ENCODE measurements around the gene SMCO1.

Gene SMCO1

DNA sequence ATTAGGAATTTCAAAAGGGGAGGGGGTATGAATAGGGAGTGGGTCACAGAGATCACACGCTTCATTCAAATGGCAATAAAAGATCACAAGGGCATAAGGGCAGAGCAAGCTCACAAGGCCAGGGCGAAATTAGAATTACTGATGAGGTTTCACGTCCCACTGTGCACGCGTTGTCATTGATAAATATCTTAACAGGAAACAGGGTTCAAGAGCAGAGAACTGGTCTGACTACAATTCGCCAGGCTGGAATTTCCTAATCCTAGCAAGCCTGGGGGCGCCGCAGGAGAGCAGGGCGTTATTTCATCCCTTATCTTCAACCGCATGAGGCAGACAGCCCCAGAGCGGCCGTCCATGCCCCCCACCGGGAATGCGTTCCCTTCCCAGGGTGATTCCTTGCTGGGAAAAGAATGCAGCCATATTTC lies 18.1 kb upstream of the SMCO1 start:
- WGBS: 53% methylated on average over 14 of the region's 14 CpGs
- no peak for DNase-seq
- Histone ChIP-seq H4K91ac (ENCODE audit: low read length) (no peak overlapping the region), H2AK5ac (ENCODE audit: low read length, severe bottlenecking) (no peak overlapping the region), H3K18ac (ENCODE audit: low read depth in 1 of 2, low read length in 2 of 2) (no peak overlapping the region), H2BK5ac (ENCODE audit: low read depth, low read length, poor library complexity, severe bottlenecking) (no peak overlapping the region), H2BK15ac (ENCODE audit: low read depth, poor library complexity, severe bottlenecking) (no peak overlapping the region), H3K23ac (ENCODE audit: low read length in 2 of 2) (no peak overlapping the region), H2BK12ac (ENCODE audit: low read length in 2 of 2) (no peak overlapping the region), H4K8ac (ENCODE audit: low read length) (no peak overlapping the region), H3K4me1 (ENCODE audit: control insufficient read depth, insufficient read depth, low read depth, low read length) (peaks cover 3% of the 10 kb centered on the region), H3K4ac (ENCODE audit: low read depth in 1 of 2, low read length in 2 of 2) (no peak overlapping the region), H3K36me3 (ENCODE audit: control insufficient read depth in 1 of 2, insufficient read depth in 2 of 2, low read depth in 1 of 2, low read length in 2 of 2) (no peaks in the 10 kb centered on the region), H3K14ac (ENCODE audit: low read length in 2 of 2) (no peak overlapping the region), H3K27me3 (ENCODE audit: control insufficient read depth in 1 of 2, insufficient read depth in 1 of 2, low read length in 2 of 2) (peaks cover 0 to 3% of the 10 kb centered on the region in 2 experiments), H3K27ac (ENCODE audit: low read length, poor library complexity, severe bottlenecking) (no peak overlapping the region), H3K79me1 (replicated peaks; ENCODE audit: low read length, poor library complexity, severe bottlenecking) (no peaks in the 10 kb centered on the region), H2BK120ac (ENCODE audit: low read depth, low read length) (no peak overlapping the region), H3K4me2 (ENCODE audit: low read length, poor library complexity, severe bottlenecking) (peak overlapping the region; percentile 29), H3K9ac (ENCODE audit: low read length) (no peak overlapping the region), H3K4me3 (ENCODE audit: insufficient read depth in 1 of 2, low read depth in 1 of 2, low read length in 2 of 2) (no peak overlapping the region), H2AFZ (ENCODE audit: low read depth, low read length) (no peak overlapping the region), H3K9me3 (ENCODE audit: control insufficient read depth, low read length) (no peaks in the 10 kb centered on the region)

DNA sequence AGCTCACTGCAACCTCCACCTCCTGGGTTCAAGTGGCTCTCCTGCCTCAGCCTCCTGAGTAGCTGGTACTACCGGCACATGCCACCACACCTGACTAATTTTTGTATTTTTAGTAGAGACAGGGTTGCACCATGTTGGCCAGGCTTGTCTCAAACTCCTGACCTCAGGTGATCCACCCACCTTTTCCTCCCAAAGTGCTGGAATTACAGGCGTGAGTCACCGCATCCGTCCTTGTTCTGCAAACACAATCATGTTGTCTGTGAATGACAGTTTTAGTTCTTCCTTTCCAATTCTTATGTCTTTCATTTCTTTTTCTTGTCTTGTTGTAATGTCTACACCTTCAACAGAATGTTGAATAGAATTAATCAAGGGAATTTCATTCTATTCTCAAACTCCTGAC lies 16.3 kb upstream of the SMCO1 start:
- Histone ChIP-seq H3K4me3 (ENCODE audit: insufficient read depth in 1 of 2, low read depth in 1 of 2, low read length in 2 of 2) (no peak overlapping the region), H4K91ac (ENCODE audit: low read length) (no peak overlapping the region), H3K4me2 (ENCODE audit: low read length, poor library complexity, severe bottlenecking) (no peak overlapping the region), H3K4me1 (ENCODE audit: control insufficient read depth, insufficient read depth, low read depth, low read length) (peaks cover 3% of the 10 kb centered on the region), H3K79me1 (replicated peaks; ENCODE audit: low read length, poor library complexity, severe bottlenecking) (no peaks in the 10 kb centered on the region), H3K9ac (ENCODE audit: low read length) (no peak overlapping the region), H2AFZ (ENCODE audit: low read depth, low read length) (no peak overlapping the region), H3K27ac (ENCODE audit: low read length, poor library complexity, severe bottlenecking) (no peak overlapping the region), H3K18ac (ENCODE audit: low read depth in 1 of 2, low read length in 2 of 2) (no peak overlapping the region), H2BK5ac (ENCODE audit: low read depth, low read length, poor library complexity, severe bottlenecking) (no peak overlapping the region), H3K9me3 (ENCODE audit: control insufficient read depth, low read length) (no peaks in the 10 kb centered on the region), H2BK12ac (ENCODE audit: low read length in 2 of 2) (no peak overlapping the region), H3K14ac (ENCODE audit: low read length in 2 of 2) (no peak overlapping the region), H2AK5ac (ENCODE audit: low read length, severe bottlenecking) (no peak overlapping the region), H4K8ac (ENCODE audit: low read length) (no peak overlapping the region), H2BK120ac (ENCODE audit: low read depth, low read length) (no peak overlapping the region), H3K23ac (ENCODE audit: low read length in 2 of 2) (no peak overlapping the region), H3K36me3 (ENCODE audit: control insufficient read depth in 1 of 2, insufficient read depth in 2 of 2, low read depth in 1 of 2, low read length in 2 of 2) (no peaks in the 10 kb centered on the region), H3K27me3 (ENCODE audit: control insufficient read depth in 1 of 2, insufficient read depth in 1 of 2, low read length in 2 of 2) (peaks cover 0 to 3% of the 10 kb centered on the region in 2 experiments), H3K4ac (ENCODE audit: low read depth in 1 of 2, low read length in 2 of 2) (no peak overlapping the region), H2BK15ac (ENCODE audit: low read depth, poor library complexity, severe bottlenecking) (no peak overlapping the region)
- no CpG with 5 or more reads among the region's 4 CpGs for WGBS
- no peak for DNase-seq

DNA sequence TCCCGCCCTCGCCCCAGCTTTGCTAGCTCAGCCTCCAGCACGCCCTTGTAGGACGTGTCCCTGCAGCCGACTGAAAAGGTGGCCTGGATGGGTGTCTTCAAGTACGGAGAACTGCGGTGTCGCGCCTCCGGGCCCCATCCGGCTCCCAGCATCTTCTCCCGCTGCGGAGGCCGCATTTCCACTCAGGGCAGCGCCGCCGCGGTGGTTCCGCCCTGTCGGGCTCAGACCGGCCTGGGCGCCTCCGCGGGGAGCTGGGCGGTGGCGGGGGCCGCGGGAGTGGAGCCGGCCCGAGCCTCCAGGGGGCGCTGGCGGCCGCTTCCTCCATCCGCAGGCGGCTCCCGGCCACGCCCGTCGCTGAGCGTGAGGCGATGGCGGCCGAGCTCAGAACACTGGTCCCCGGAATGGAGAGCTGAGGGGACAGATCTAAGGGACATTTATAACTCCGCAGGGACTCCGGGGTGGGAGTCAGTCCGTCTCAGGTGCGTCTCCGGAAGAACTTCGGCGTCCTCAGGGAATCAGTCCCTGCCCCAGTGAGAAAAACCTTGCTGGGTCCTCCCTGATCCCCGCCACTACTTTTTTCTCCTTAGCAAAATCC lies 13.6 kb upstream of the SMCO1 start:
- H3K18ac ChIP-seq (ENCODE audit: low read depth in 1 of 2, low read length in 2 of 2): peak overlapping the region; percentile 96 to 99
- H2BK15ac ChIP-seq (ENCODE audit: low read depth, poor library complexity, severe bottlenecking): peak overlapping the region; percentile 96
- H4K91ac ChIP-seq (ENCODE audit: low read length): peak overlapping the region; percentile 95
- H2BK5ac ChIP-seq (ENCODE audit: low read depth, low read length, poor library complexity, severe bottlenecking): peak overlapping the region; percentile 86
- DNase-seq: peak; percentile 58
- H3K14ac ChIP-seq (ENCODE audit: low read length in 2 of 2): peak overlapping the region in 1 of 2 experiments; percentile 93
- H3K23ac ChIP-seq (ENCODE audit: low read length in 2 of 2): peak overlapping the region in 1 of 2 experiments; percentile 98
- no peaks in the 10 kb centered on the region for H3K79me1 ChIP-seq (replicated peaks; ENCODE audit: low read length, poor library complexity, severe bottlenecking)
- peak overlapping the region; percentile 99 for H4K8ac ChIP-seq (ENCODE audit: low read length)
- H3K27ac ChIP-seq (ENCODE audit: low read length, poor library complexity, severe bottlenecking): no peak overlapping the region
- H2BK120ac ChIP-seq (ENCODE audit: low read depth, low read length): peak overlapping the region; percentile 95
- peak overlapping the region; percentile 60 to 83 for H3K4me3 ChIP-seq (ENCODE audit: insufficient read depth in 1 of 2, low read depth in 1 of 2, low read length in 2 of 2)
- H3K27me3 ChIP-seq (ENCODE audit: control insufficient read depth in 1 of 2, insufficient read depth in 1 of 2, low read length in 2 of 2): peaks cover 0 to 3% of the 10 kb centered on the region in 2 experiments
- peak overlapping the region; percentile 94 for H2AFZ ChIP-seq (ENCODE audit: low read depth, low read length)
- peak overlapping the region in 1 of 2 experiments; percentile 96 for H2BK12ac ChIP-seq (ENCODE audit: low read length in 2 of 2)
- H3K9me3 ChIP-seq (ENCODE audit: control insufficient read depth, low read length): no peaks in the 10 kb centered on the region
- peak overlapping the region in 1 of 2 experiments; percentile 96 for H3K4ac ChIP-seq (ENCODE audit: low read depth in 1 of 2, low read length in 2 of 2)
- H2AK5ac ChIP-seq (ENCODE audit: low read length, severe bottlenecking): peak overlapping the region; percentile 56
- peaks cover 3% of the 10 kb centered on the region for H3K4me1 ChIP-seq (ENCODE audit: control insufficient read depth, insufficient read depth, low read depth, low read length)
- peak overlapping the region; percentile 92 for H3K4me2 ChIP-seq (ENCODE audit: low read length, poor library complexity, severe bottlenecking)
- WGBS: 11% methylated on average over 43 of the region's 52 CpGs
- no peaks in the 10 kb centered on the region for H3K36me3 ChIP-seq (ENCODE audit: control insufficient read depth in 1 of 2, insufficient read depth in 2 of 2, low read depth in 1 of 2, low read length in 2 of 2)
- H3K9ac ChIP-seq (ENCODE audit: low read length): peak overlapping the region; percentile 78

DNA sequence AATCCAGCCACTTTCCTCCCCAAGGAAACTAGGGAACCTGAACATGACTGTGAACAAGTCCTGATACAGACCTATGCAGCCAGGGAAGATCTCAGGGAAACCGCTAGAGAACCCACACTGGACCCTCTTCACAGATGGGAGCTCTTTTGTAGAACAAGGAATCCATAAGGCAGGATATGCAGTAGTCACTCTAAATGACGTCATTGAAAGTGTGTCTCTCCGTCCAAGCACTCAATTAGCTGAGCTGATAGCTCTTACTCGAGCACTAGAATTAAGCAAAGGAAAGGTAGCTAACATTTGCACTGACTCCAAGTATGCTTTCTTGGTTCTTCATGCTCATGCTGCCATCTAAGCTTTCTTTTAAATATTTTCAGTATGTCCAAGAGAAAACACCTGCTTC lies 10.0 kb upstream of the SMCO1 start:
- Histone ChIP-seq H4K8ac (ENCODE audit: low read length) (no peak overlapping the region), H3K27ac (ENCODE audit: low read length, poor library complexity, severe bottlenecking) (no peak overlapping the region), H3K9ac (ENCODE audit: low read length) (no peak overlapping the region), H3K4me2 (ENCODE audit: low read length, poor library complexity, severe bottlenecking) (no peak overlapping the region), H3K4me1 (ENCODE audit: control insufficient read depth, insufficient read depth, low read depth, low read length) (peaks cover 3% of the 10 kb centered on the region), H3K4ac (ENCODE audit: low read depth in 1 of 2, low read length in 2 of 2) (no peak overlapping the region), H2BK5ac (ENCODE audit: low read depth, low read length, poor library complexity, severe bottlenecking) (no peak overlapping the region), H2BK120ac (ENCODE audit: low read depth, low read length) (no peak overlapping the region), H2AFZ (ENCODE audit: low read depth, low read length) (no peak overlapping the region), H3K79me1 (replicated peaks; ENCODE audit: low read length, poor library complexity, severe bottlenecking) (no peaks in the 10 kb centered on the region), H3K14ac (ENCODE audit: low read length in 2 of 2) (no peak overlapping the region), H4K91ac (ENCODE audit: low read length) (no peak overlapping the region), H2AK5ac (ENCODE audit: low read length, severe bottlenecking) (no peak overlapping the region), H3K23ac (ENCODE audit: low read length in 2 of 2) (no peak overlapping the region), H3K27me3 (ENCODE audit: control insufficient read depth in 1 of 2, insufficient read depth in 1 of 2, low read length in 2 of 2) (no peaks in the 10 kb centered on the region), H3K9me3 (ENCODE audit: control insufficient read depth, low read length) (peaks cover 14% of the 10 kb centered on the region), H3K36me3 (ENCODE audit: control insufficient read depth in 1 of 2, insufficient read depth in 2 of 2, low read depth in 1 of 2, low read length in 2 of 2) (no peaks in the 10 kb centered on the region), H3K4me3 (ENCODE audit: insufficient read depth in 1 of 2, low read depth in 1 of 2, low read length in 2 of 2) (no peak overlapping the region), H2BK15ac (ENCODE audit: low read depth, poor library complexity, severe bottlenecking) (no peak overlapping the region), H3K18ac (ENCODE audit: low read depth in 1 of 2, low read length in 2 of 2) (no peak overlapping the region), H2BK12ac (ENCODE audit: low read length in 2 of 2) (no peak overlapping the region)
- DNase-seq: no peak
- WGBS: 87% methylated on average over 4 of the region's 4 CpGs
